HG03342 (cell line): ENCODE data around the gene RS1.
A peak's percentile ranks its signal among the peaks of the same experiment; 100 is the strongest.

Experiments used
- ATAC-seq: cut with Tn5 transposase; IDR thresholded peaks from one replicate; pipeline ENCODE4 v1.9.1; 2021; ENCODE audit warnings: mild to moderate bottlenecking, moderate library complexity; ENCODE audit not compliant: unreplicated experiment

The RS1 gene

GRCh38 chrX:18672008-18672407, at the start of gene RS1:
Gene RS1, minus strand, starts transcription at chrX:18672108. Its CDS starts 40 bp downstream, at chrX:18672068.
- no peak for ATAC-seq

- no peak for ATAC-seq
Observed at GRCh38 chrX:18719852-18720251, 47.9 kb upstream of the RS1 start.

- ATAC-seq, result no peak
Observed at GRCh38 chrX:18714910-18715309, 43.0 kb upstream of the RS1 start.

- no peak for ATAC-seq
Observed at GRCh38 chrX:18709833-18710232, 37.9 kb upstream of the RS1 start.

GRCh38 chrX:18707426-18708049, 35.6 kb upstream of the RS1 start, which contains the start of gene PPEF1:
Gene PPEF1, plus strand, starts transcription at chrX:18707645. Its CDS starts 136 bp downstream, at chrX:18707781.
- ATAC-seq, result no peak

- no peak for ATAC-seq
Observed at GRCh38 chrX:18702362-18703195, 30.7 kb upstream of the RS1 start.

GRCh38 chrX:18701621-18702361, 29.9 kb upstream of the RS1 start:
- no peak for ATAC-seq

- ATAC-seq, result no peak
Observed at GRCh38 chrX:18698737-18699650, 27.1 kb upstream of the RS1 start.

GRCh38 chrX:18696653-18697052, 24.7 kb upstream of the RS1 start:
- ATAC-seq, result no peak

GRCh38 chrX:18692541-18692940, 20.6 kb upstream of the RS1 start:
- no peak for ATAC-seq

- ATAC-seq, result no peak
Observed at GRCh38 chrX:18691431-18691830, 19.5 kb upstream of the RS1 start.

GRCh38 chrX:18687856-18688495, 16.1 kb upstream of the RS1 start:
- no peak for ATAC-seq

GRCh38 chrX:18682979-18683387, 11.1 kb upstream of the RS1 start:
- no peak for ATAC-seq

GRCh38 chrX:18681996-18682395, 10.1 kb upstream of the RS1 start:
- no peak for ATAC-seq

- ATAC-seq, result no peak
Observed at GRCh38 chrX:18677161-18677869, 5.4 kb upstream of the RS1 start.

GRCh38 chrX:18676470-18676869, 4.6 kb upstream of the RS1 start:
- ATAC-seq, result no peak

- no peak for ATAC-seq
Observed at GRCh38 chrX:18676050-18676449, 4.1 kb upstream of the RS1 start.

GRCh38 chrX:18674788-18675735, 3.2 kb upstream of the RS1 start:
- ATAC-seq, result peak; percentile 82
